Midbrain (tissue), 1 donor: ENCODE data around the gene GSTO2.

Experiments
- DNase-seq: peaks from one replicate; lab custom pipeline; 2025; lab: John Stamatoyannopoulos, UW

GSTO2 gene

GRCh38 chr10:104281694-104282093 lies 12.7 kb downstream of the GSTO2 start:
- DNase-seq, result no peak

GRCh38 chr10:104284846-104285245 lies 15.9 kb downstream of the GSTO2 start:
- DNase-seq, result no peak

GRCh38 chr10:104286939-104287338 lies 18.0 kb downstream of the GSTO2 start:
- no peak for DNase-seq

GRCh38 chr10:104288355-104288754 lies 19.4 kb downstream of the GSTO2 start:
- no peak for DNase-seq

GRCh38 chr10:104291439-104291951 lies 22.5 kb downstream of the GSTO2 start:
- peak; percentile 89 for DNase-seq

- DNase-seq, result peak; percentile 10
Observed at GRCh38 chr10:104293011-104293410, 24.0 kb downstream of the GSTO2 start.

- no peak for DNase-seq
Observed at GRCh38 chr10:104293781-104294321, 24.9 kb downstream of the GSTO2 start.

- no peak for DNase-seq
Observed at GRCh38 chr10:104296687-104297436, 27.9 kb downstream of the GSTO2 start.

GRCh38 chr10:104297697-104298660 lies 29.0 kb downstream of the GSTO2 start:
- DNase-seq, result no peak

- DNase-seq, result no peak
Observed at GRCh38 chr10:104299031-104299904, 30.3 kb downstream of the GSTO2 start.

- DNase-seq, result no peak
Observed at GRCh38 chr10:104300002-104300735, 31.2 kb downstream of the GSTO2 start.

GRCh38 chr10:104300736-104301292 lies 31.8 kb downstream of the GSTO2 start:
- no peak for DNase-seq

GRCh38 chr10:104301907-104302690 lies 33.1 kb downstream of the GSTO2 start:
- DNase-seq, result no peak

GRCh38 chr10:104303594-104304355 lies 34.8 kb downstream of the GSTO2 start:
- no peak for DNase-seq

GRCh38 chr10:104304356-104304745 lies 35.4 kb downstream of the GSTO2 start:
- no peak for DNase-seq

GRCh38 chr10:104304927-104305326 lies 35.9 kb downstream of the GSTO2 start:
- DNase-seq, result peak; percentile 17

- no peak for DNase-seq
Observed at GRCh38 chr10:104306897-104307296, 37.9 kb downstream of the GSTO2 start.

GRCh38 chr10:104307576-104308438 lies 38.8 kb downstream of the GSTO2 start:
- no peak for DNase-seq
